Fibroblast of the aortic adventitia (primary cell): ENCODE results near the gene ALS2CL. TPM values are rescaled to one million over a fixed set of nuclear protein-coding genes. Genes with fewer than 3 reads are reported as not detected.

Experiments used
- DNase-seq: peaks from one replicate; pipeline ENCODE4 v3.0.0-alpha.2; 2010; ENCODE audit warnings: low read depth
- H3K4me3 ChIP-seq: 2 replicates; pipeline ENCODE4 v1.5.1; 2011; ENCODE audit warnings: low read depth, mild to moderate bottlenecking, control low read depth, low read length, moderate library complexity
- CTCF ChIP-seq: IDR thresholded peaks from 2 replicates; pipeline ENCODE4 v1.5.1; 2011; ENCODE audit warnings: mild to moderate bottlenecking, low read length, control low read depth, inconsistent platforms; ENCODE audit not compliant: insufficient read depth
- total RNA-seq: library from RNA; depleted of rRNA; stranded (reverse); fragments of >200 nt; gene quantifications from 2 replicates; pipeline ENCODE4 v1.2.3, GENCODE V29; 2012; ENCODE audit warnings: low replicate concordance

The ALS2CL gene
- total RNA-seq, 1 donor = 0.18 TPM

GRCh38 chr3:46722443-46722842 is 29.0 kb upstream of the ALS2CL start:
- no peak for DNase-seq
- no peak for TF ChIP-seq CTCF
- no peak overlapping the region for H3K4me3 ChIP-seq

- no peak for DNase-seq
- TF ChIP-seq CTCF = no peak
Observed at GRCh38 chr3:46721009-46721408, 27.5 kb upstream of the ALS2CL start.

GRCh38 chr3:46719735-46720271 is 26.3 kb upstream of the ALS2CL start:
- H3K4me3 ChIP-seq = no peak overlapping the region
- no peak for TF ChIP-seq CTCF
- DNase-seq = no peak

More at GRCh38 chr3:46721009-46721408, 27.5 kb upstream of the ALS2CL start:
- no peak overlapping the region for H3K4me3 ChIP-seq

- no peak for TF ChIP-seq CTCF
- H3K4me3 ChIP-seq = no peak overlapping the region
- DNase-seq = no peak
Observed at GRCh38 chr3:46719044-46719565, 25.6 kb upstream of the ALS2CL start.

- no peak for DNase-seq
- no peak for TF ChIP-seq CTCF
- H3K4me3 ChIP-seq = no peak within 1 kb of the TSS
Observed at GRCh38 chr3:46717447-46718231, 24.2 kb upstream of the ALS2CL start, which contains the start of gene PRSS50. Gene PRSS50, minus strand, starts transcription at chr3:46717869. Its CDS starts 45 bp downstream, at chr3:46717824.

- H3K4me3 ChIP-seq = no peak overlapping the region
- TF ChIP-seq CTCF = no peak
- DNase-seq = no peak
Observed at GRCh38 chr3:46716461-46717441, 23.3 kb upstream of the ALS2CL start.
